Esophagus squamous epithelium (tissue), 5 donors: Measurements from ENCODE around the gene RIC8B. TPM values are rescaled to one million over a fixed set of nuclear protein-coding genes. Genes with fewer than 3 reads are reported as not detected.
"Not testable (repeated sequence)": the region's sequence is repeated elsewhere in the genome, so short reads cannot be mapped to it uniquely, and the experiment has no call there.

ENCODE experiments used
- DNase-seq: peaks from one replicate; lab custom pipeline; 2025; lab: John Stamatoyannopoulos, UW
- H3K27ac ChIP-seq, 4 donors: fragments of 200-600 bp; sonication (generic); one replicate each; pipeline ENCODE4 v1.5.1; 2016 to 2019; ENCODE audit warnings: mild to moderate bottlenecking in 1 of 4
- H3K27me3 ChIP-seq, 4 donors: fragments of 200-600 bp; sonication (generic); 1 replicate in 3 of 4; 2 replicates in 1 of 4; pipeline versions ENCODE4 v1.5.1 to v1.6.0; 2017 to 2021; ENCODE audit warnings: antibody characterized with exemption in 1 of 4
- H3K36me3 ChIP-seq, 3 donors: fragments of 200-600 bp; sonication (generic); one replicate each; pipeline ENCODE4 v1.5.1; 2016 to 2019
- H3K4me1 ChIP-seq, 3 donors: fragments of 200-600 bp; sonication (generic); one replicate each; pipeline ENCODE4 v1.5.1; 2017 to 2019
- H3K4me3 ChIP-seq, 4 donors: fragments of 200-600 bp; sonication (generic); 1 replicate in 3 of 4; 2 replicates in 1 of 4; pipeline ENCODE4 v1.5.1; 2016 to 2019; ENCODE audit warnings: mild to moderate bottlenecking in 2 of 4, moderate library complexity in 1 of 4
- H3K9me3 ChIP-seq, 3 donors: fragments of 200-600 bp; sonication (generic); one replicate each; pipeline ENCODE4 v1.5.1; 2016 to 2019
- CTCF ChIP-seq, 6 experiments: fragments of 450-650 bp in 4 of 6; fragments of 200-600 bp in 2 of 6; sonication (generic) in 2 of 6; IDR thresholded peaks; one replicate each; pipeline ENCODE4 v1.5.1; 2016 to 2019; ENCODE audit warnings: antibody characterized with exemption in 6 of 6, mild to moderate bottlenecking in 4 of 6, moderate library complexity in 4 of 6
- POLR2A ChIP-seq, 4 donors: fragments of 450-650 bp; IDR thresholded peaks; one replicate each; pipeline ENCODE4 v1.6.1; 2017; ENCODE audit warnings: antibody characterized with exemption in 4 of 4, mild to moderate bottlenecking in 4 of 4, moderate library complexity in 3 of 4
- WGBS, 2 donors: methylation state at CpG; one replicate each; pipeline ENCODE4 v1.1.5; 2018; 5-methylcytosine and 5-hydroxymethylcytosine counted together
- intact Hi-C: fragments of 100-400 bp; cut with DNase I; formaldehyde crosslinking; loops from one replicate; pipeline ENCODE4 v1.15.0; 2022
- total RNA-seq, 4 donors: library from RNA; depleted of rRNA; stranded (reverse); fragments of >200 nt; gene quantifications; one replicate each; pipeline ENCODE4 v1.1.0, GENCODE V29; 2016
- donor health status: DM: yes; HTN: yes; CAD: no.

The RIC8B gene
- total RNA-seq, 4 donors from 2014 or later, result 2.7 to 7.3 (median 5.0) TPM

DNA sequence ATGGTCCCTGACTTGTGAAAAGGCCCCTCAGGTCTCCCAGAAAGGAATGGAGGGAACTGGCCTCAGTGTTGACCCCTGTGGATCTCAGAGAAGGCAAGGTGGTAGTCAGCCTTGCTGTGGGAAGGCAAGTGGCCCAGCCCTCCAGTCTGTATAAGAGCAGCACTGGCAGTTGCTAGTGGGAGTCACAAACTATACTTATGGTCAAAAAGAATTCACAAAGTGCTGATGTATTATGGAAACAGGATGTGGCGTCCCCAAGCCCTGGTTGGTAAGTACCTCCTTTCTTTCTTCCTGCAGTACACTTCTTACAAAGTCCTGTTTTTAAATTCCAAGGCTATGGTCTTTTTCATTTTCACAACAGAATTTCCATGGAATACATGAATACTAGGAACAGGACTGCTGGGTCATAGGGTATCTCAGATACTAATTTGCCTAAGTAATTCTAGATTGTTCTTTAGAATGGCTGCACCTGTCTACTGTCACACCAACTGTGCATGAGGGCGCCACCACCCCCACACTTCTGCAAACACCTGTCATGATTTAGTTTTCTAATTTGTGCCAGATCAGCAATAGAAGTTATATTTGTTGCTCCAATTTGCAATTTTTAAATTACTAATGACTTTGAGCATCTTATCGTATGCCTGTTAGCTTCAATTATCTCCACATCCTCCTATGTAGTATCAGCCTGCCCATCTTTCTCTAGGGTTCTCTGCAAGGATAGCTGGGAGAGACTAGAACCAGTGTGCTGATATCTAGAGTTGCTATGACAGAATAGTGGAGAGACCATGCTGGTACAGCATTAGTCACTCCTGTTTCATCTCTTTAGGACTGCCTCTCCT, 140.5 kb downstream of the RIC8B start:
- no peaks in the 10 kb centered on the region for H3K4me1 ChIP-seq
- TF ChIP-seq POLR2A (IDR thresholded peaks at IDR 0.05) (no peak), CTCF (IDR thresholded peaks at IDR 0.05) (no peak)
- no peaks in the 10 kb centered on the region for H3K36me3 ChIP-seq
- H3K9me3 ChIP-seq, result no peaks in the 10 kb centered on the region
- intact Hi-C loops, result no loop called here
- peaks cover 0 to 29% (median 0%) of the 10 kb centered on the region in 4 donors for H3K27me3 ChIP-seq
- no peak overlapping the region for H3K27ac ChIP-seq
- no peak for DNase-seq
- WGBS, 2 donors, result 86 to 94% methylated on average over 3 of the region's 3 CpGs
- no peak overlapping the region for H3K4me3 ChIP-seq

GRCh38 chr12:106915635-106916026, 141.1 kb downstream of the RIC8B start:
- no peak for TF ChIP-seq CTCF (IDR thresholded peaks at IDR 0.05)
- TF ChIP-seq POLR2A (IDR thresholded peaks at IDR 0.05), result no peak
- 72 to 77% methylated on average over 5 of the region's 5 CpGs for WGBS, 2 donors
- intact Hi-C loops, result no loop called here

DNA sequence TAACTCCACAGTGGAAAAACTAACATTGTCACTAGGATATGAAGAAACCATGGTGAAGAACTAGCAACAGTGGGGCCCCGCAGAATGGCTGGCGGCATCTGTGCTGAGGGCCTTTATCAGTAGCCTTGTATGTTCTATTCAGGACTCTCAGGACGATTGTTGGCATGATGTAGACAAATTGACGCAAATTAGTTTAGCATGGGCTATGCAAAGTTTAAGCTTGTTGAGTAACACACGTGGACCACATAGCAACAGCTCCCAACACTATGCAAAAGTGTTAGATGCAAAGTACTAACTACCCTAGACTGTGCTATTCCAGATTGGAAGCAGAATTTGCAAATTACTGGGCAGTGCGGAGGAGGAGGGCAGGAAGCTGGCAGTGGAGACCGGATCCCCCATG, 143.0 kb downstream of the RIC8B start:
- no peaks in the 10 kb centered on the region for H3K36me3 ChIP-seq
- no peaks in the 10 kb centered on the region for H3K4me1 ChIP-seq
- no peak overlapping the region for H3K27ac ChIP-seq
- no peak for TF ChIP-seq CTCF (IDR thresholded peaks at IDR 0.05)
- TF ChIP-seq POLR2A (IDR thresholded peaks at IDR 0.05), result no peak
- 52 to 65% methylated on average over 7 of the region's 7 CpGs for WGBS, 2 donors
- H3K27me3 ChIP-seq, result peaks cover 0 to 7% (median 0%) of the 10 kb centered on the region in 4 donors
- no peak for DNase-seq
- intact Hi-C loops, result no loop called here
- no peaks in the 10 kb centered on the region for H3K9me3 ChIP-seq
- no peak overlapping the region for H3K4me3 ChIP-seq

More at GRCh38 chr12:106915635-106916026, 141.1 kb downstream of the RIC8B start:
- H3K4me1 ChIP-seq, result no peaks in the 10 kb centered on the region
- H3K4me3 ChIP-seq, result no peak overlapping the region
- DNase-seq, result no peak
- H3K9me3 ChIP-seq, result no peaks in the 10 kb centered on the region
- H3K36me3 ChIP-seq, result no peaks in the 10 kb centered on the region
- H3K27ac ChIP-seq, result no peak overlapping the region
- peaks cover 0 to 26% (median 0%) of the 10 kb centered on the region in 4 donors for H3K27me3 ChIP-seq

GRCh38 chr12:106918746-106919145, 144.3 kb downstream of the RIC8B start:
- 13 to 24% methylated on average over 3 of the region's 3 CpGs for WGBS, 2 donors
- TF ChIP-seq POLR2A (IDR thresholded peaks at IDR 0.05), result no peak
- TF ChIP-seq CTCF (IDR thresholded peaks at IDR 0.05), result peak in 1 of 6 experiments; percentile 21
- no peak for DNase-seq
- Histone ChIP-seq H3K36me3 (no peaks in the 10 kb centered on the region), H3K27ac (no peak overlapping the region), H3K4me1 (no peaks in the 10 kb centered on the region), H3K27me3 (peaks cover 0 to 6% (median 0%) of the 10 kb centered on the region in 4 donors), H3K4me3 (no peak overlapping the region), H3K9me3 (no peaks in the 10 kb centered on the region)
- intact Hi-C loops, result no loop called here

- no peak overlapping the region for H3K27ac ChIP-seq
- intact Hi-C loops, result loop anchor here (5.0 kb wide), 1 partner anchor 533 kb away; no protein-coding TSS in a partner anchor
- peaks cover 0 to 6% (median 0%) of the 10 kb centered on the region in 4 donors for H3K27me3 ChIP-seq
- H3K4me1 ChIP-seq, result no peaks in the 10 kb centered on the region
- TF ChIP-seq CTCF (IDR thresholded peaks at IDR 0.05) (peak; percentile 56 to 85 (median 77)), POLR2A (IDR thresholded peaks at IDR 0.05) (no peak)
- H3K9me3 ChIP-seq, result no peaks in the 10 kb centered on the region
- WGBS, 2 donors, result 39 to 44% methylated on average over 4 of the region's 4 CpGs
- no peaks in the 10 kb centered on the region for H3K36me3 ChIP-seq
- DNase-seq, result no peak
- no peak overlapping the region for H3K4me3 ChIP-seq
Measured at GRCh38 chr12:106919910-106920544, 145.5 kb downstream of the RIC8B start.

GRCh38 chr12:106921976-106922375, 147.5 kb downstream of the RIC8B start:
- not testable (repeated sequence) for H3K36me3 ChIP-seq, H3K9me3 ChIP-seq, DNase-seq, H3K27me3 ChIP-seq, H3K4me1 ChIP-seq, H3K27ac ChIP-seq, H3K4me3 ChIP-seq
- WGBS, 2 donors, result 65 to 69% methylated on average over 2 of the region's 2 CpGs
- intact Hi-C loops, result loop anchor here (5.0 kb wide), 1 partner anchor 535 kb away; no protein-coding TSS in a partner anchor

DNA sequence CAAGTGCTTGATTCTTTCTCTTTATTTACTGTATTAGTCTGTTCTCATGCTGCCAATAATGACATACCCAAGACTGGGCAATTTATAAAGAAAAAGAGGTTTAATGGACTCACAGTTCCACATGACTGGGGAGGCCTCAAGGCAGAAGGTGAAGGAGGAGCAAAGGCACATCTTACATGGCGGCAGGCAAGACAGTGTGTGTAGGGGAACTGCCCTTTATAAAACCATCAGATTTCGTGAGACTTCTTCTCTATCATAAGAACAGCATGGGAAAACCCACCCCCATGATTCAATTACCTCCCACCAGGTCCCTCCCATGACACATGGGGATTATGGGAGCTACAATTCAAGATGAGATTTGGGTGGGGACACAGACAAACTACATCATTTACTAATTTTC, 149.1 kb downstream of the RIC8B start:
- intact Hi-C loops, result loop anchor here (5.0 kb wide), 1 partner anchor 536 kb away; no protein-coding TSS in a partner anchor
- not testable (repeated sequence) for H3K27me3 ChIP-seq, H3K4me3 ChIP-seq, H3K9me3 ChIP-seq, H3K27ac ChIP-seq, H3K36me3 ChIP-seq, DNase-seq, H3K4me1 ChIP-seq
- WGBS, 2 donors, result 74 to 77% methylated on average over 2 of the region's 2 CpGs
